ENCODE measurements around the gene VPS8.

GRCh38 chr3:184822654-184823053 lies 10.7 kb downstream of the VPS8 start:
- TF ChIP-seq ZNF416 (tag by site-specific recombination; IDR thresholded peaks at IDR 0.05) (no peak), CTCF (tag by site-specific recombination; IDR thresholded peaks at IDR 0.05) (no peak), ZNF473 (tag by site-specific recombination; IDR thresholded peaks at IDR 0.05) (no peak), ZNF701 (tag by site-specific recombination; IDR thresholded peaks at IDR 0.05) (no peak), TCF7L2 (IDR thresholded peaks at IDR 0.05; ENCODE audit: borderline replicate concordance, low read depth, low read length) (no peak), YY1 (tag by site-specific recombination; IDR thresholded peaks at IDR 0.05) (no peak), REST (tag by site-specific recombination; IDR thresholded peaks at IDR 0.05) (no peak)

Measured in HEK293 (cell line).